AG09319 (cell line): Measurements from ENCODE around the gene CFI.

Source experiments
- DNase-seq: peaks from one replicate; pipeline ENCODE4 v3.0.0-alpha.2; 2010; ENCODE audit warnings: low read depth; ENCODE audit errors: extremely low read depth
- TF ChIP-seq, protein P1 (sequence below): IDR thresholded peaks from 2 replicates; pipeline ENCODE4 v1.5.1; 2011; ENCODE audit warnings: low read depth, mild to moderate bottlenecking, inconsistent platforms, low read length, moderate library complexity

The CFI gene

DNA sequence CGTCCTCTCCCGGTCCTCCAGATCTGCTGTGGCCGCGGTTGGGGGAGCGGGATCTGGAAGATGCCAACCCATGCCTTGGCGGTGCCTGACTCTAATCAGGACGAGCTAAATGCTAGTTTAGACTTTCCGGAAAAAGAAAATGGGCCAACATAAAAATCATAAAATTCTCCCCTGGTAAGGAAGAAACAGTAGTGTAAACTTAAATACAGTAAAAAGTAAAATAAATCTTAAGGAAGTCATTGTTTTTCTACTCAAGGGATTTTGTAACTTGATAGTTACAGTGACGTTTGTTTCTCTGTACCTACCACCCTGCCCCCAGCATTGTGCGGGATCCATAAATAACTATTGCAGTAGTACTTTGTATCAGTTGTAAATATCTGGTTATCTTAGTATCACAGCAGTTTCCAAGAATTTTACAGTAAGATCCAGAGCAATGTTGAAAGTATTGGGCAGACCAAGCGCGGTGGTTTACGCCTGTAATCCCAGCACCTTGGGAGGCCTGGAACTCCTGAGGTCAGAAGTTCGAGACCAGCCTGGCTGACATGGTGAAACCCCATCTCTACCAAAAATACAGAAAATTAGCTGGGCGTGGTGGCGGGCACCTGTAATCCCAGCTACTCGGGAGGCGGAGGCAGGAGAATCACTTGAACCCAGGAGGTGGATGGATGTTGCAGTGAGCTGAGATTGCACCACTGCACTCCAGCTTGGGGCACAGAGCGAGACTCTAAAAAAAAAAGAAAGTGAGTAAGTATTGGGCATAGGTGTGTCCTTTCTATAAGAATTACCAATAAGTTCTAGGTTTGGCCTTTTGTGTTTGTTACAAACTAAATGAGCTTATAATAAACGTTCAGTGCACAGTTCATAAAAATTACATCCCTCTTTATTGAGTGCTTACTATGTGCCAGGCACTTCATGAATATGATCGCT is 70.9 kb downstream of the CFI start:
- no peak for DNase-seq
- TF ChIP-seq, protein P1, sequence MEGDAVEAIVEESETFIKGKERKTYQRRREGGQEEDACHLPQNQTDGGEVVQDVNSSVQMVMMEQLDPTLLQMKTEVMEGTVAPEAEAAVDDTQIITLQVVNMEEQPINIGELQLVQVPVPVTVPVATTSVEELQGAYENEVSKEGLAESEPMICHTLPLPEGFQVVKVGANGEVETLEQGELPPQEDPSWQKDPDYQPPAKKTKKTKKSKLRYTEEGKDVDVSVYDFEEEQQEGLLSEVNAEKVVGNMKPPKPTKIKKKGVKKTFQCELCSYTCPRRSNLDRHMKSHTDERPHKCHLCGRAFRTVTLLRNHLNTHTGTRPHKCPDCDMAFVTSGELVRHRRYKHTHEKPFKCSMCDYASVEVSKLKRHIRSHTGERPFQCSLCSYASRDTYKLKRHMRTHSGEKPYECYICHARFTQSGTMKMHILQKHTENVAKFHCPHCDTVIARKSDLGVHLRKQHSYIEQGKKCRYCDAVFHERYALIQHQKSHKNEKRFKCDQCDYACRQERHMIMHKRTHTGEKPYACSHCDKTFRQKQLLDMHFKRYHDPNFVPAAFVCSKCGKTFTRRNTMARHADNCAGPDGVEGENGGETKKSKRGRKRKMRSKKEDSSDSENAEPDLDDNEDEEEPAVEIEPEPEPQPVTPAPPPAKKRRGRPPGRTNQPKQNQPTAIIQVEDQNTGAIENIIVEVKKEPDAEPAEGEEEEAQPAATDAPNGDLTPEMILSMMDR, result no peak

DNA sequence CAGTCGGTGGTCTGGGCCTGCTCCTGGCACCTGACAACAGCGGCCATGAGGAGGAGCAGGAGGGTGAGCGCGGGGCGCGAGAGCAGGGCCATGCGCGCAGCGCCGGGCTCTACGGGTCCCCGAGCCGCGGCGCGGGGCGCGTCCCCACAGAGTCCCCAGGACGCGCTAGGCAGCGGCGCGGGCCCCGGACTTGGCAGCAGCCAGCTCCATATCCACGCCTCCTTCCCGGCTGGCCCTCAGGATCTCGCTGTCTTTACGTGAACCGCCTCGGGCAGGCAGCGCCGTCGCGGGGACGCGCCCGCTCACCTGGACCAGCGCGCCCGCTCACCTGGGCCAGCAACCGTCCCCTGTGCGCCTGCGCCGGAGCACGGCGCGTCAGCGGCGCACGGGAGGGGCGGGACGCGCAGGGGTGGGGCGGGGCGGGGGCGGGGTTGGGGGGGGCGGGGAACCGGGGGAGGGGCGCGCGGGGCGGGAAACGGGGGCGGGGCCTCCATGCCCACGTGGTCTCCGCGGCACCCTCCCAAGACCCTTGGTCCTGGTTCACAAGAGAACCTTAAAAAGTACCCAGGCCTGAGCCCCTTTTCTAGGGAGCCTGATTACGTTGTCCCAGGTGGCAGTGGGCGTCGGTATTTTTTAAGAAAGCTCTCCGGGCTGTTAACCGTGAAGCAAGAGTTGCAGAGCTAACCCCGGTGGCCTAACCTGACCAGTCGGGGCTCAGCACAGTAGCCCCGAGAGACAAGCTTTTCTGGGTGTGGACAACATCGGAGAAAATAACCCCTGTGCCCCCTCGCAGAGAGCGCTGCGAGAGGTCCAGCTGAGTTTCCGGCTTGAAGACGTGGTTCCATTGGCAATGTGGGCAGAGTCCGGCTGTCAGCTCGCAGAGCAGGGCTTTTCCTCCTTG is 71.8 kb downstream of the CFI start, which contains the start of gene PLA2G12A:
PLA2G12A (minus strand) TSS at position 353 of the 901 bp plus-strand sequence; CDS start at position 92, 261 bp downstream.
- TF ChIP-seq, protein P1, result no peak; the same call in none of the 2 replicates
- DNase-seq, result peak; percentile 18

DNA sequence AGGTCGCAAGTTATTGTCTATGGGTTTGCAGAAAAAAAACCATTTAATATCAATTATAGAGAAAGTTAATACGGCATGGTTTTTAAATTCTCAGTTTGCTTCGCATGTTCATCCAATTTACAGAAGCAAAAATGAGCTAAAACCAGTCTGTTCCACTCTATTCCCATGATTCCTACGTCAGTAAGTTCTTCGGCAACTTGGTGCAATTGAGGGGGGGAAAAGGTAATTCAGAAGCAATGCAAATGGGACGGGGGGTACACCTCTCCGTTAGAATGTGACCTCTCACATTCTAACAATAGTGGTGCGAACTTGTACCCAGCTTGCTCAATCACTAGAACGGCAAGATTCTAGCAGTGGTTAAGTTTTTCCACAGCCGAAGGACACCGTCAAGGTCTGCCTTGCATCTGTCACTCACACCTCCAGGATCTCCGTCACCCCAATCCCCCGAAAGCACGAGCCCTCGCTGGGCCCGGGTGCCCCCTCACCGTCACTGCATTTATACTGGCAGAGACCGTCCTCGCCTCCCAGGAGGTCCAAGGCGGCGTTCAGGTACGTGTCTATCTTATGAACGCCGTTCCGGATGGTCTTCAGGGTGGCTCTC is 72.6 kb downstream of the CFI start:
- DNase-seq, result no peak
- TF ChIP-seq, protein P1, result no peak

DNA sequence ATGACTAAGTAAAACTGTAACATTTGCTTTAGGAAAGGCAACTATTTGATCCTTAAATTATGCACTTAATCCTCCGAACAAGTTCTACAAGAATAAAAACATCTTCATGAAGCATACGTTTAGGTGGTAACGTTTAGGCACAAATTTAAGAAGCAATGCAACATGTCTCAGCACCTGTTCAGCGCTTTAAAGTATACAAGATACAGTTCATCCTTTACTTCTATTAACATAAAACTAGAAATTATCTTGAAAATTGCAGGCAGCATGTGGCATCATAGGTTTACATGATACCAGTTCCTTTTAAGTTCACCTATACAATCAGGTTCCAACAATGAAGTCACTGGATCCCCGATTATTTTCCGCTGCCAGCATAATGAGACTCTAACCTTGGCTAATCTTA is 73.4 kb downstream of the CFI start:
- TF ChIP-seq, protein P1, result no peak
- no peak for DNase-seq

DNA sequence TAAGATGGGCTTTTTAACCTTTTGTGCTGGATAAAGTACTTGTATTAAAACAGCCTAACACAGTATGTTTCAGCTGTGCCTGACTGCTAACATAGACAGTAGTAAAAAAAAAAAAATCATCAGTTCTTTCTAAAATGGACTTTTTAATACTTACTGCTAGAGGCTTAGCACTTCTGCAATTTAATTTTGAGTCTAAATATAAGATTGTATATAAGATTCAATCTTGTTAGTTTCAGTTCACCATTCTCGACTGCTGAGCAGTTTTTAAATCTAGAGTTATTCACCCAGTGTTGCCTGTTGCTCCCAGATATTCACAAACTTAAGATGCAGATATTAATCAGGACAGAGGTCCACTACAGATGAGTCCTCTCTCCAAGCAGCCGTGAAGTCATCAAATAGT is 78.7 kb downstream of the CFI start:
- TF ChIP-seq, protein P1, result no peak
- DNase-seq, result no peak

DNA sequence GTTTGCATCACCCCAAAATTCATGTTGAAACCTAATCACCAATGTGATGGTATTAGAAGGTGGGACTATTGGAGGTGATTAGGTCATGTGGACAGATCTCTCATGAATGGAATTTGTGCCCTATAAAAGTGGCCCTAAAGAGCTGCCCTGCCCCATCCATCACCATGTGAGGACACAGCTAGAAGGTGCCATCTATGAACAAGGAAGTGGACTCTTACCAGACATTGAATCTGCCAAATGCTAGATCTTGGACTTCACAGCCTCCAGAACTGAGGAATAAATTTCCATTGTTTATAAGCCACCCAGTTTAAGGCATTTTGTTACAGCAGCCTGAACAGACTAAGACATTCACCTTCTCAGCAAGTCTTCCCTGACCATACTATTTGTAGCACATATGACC is 79.4 kb downstream of the CFI start:
- DNase-seq, result no peak
- TF ChIP-seq, protein P1, result no peak
